GM19035 (cell line): Measurements from ENCODE around the gene ARID4B.
"Not testable (repeated sequence)": the region's sequence is repeated elsewhere in the genome, so short reads cannot be mapped to it uniquely, and the experiment has no call there.

Experiments
- ATAC-seq: cut with Tn5 transposase; IDR thresholded peaks from one replicate; pipeline ENCODE4 v1.9.1; 2021; ENCODE audit not compliant: unreplicated experiment

The ARID4B gene

DNA sequence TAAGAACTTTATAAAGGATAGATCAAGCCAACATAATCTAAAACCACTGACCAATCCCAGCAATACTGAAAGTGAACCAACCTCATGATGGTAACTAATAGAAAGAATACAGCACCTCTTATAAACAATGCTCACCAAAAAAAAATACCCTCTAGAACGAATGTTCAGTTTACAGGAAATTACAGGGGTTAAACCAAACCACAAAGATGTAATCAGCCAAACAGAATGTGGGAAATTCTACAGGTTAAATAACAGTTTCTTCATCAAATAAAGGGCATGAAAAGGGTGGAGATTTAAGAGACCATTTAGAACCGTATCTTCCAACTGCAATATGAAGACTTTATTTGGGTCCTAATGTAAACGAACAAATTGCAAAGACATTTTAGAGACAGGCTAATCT, 30.4 kb downstream of the ARID4B start:
- ATAC-seq, result no peak

GRCh38 chr1:235296729-235297128, 31.2 kb downstream of the ARID4B start:
- no peak for ATAC-seq

DNA sequence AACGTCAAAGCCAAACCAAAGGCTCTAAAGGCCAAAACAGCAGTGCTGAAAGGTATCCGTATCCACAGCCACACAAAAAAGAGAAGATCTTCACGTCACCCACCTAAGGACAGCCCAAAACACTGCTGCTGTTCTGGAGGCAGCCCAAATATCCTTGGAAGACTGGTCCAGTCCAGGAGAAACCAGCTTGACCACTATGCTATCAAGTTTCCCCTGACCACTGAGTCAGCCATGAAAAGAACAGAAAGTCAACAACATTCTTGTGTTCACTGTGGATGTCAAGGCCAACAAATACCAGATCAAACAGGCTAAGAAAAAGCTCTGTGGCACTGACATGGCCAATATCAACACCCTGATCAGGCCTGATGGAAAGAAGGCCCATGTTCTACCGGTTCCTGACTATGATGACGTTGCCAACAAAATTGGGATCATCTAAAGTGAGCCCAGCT, 32.1 kb downstream of the ARID4B start:
- no peak for ATAC-seq

- no peak for ATAC-seq
Measured at GRCh38 chr1:235293322-235293942, 34.5 kb downstream of the ARID4B start.

- ATAC-seq, result no peak
Measured at GRCh38 chr1:235292790-235293189, 35.2 kb downstream of the ARID4B start.

- ATAC-seq, result no peak
Measured at GRCh38 chr1:235291599-235292091, 36.3 kb downstream of the ARID4B start.

DNA sequence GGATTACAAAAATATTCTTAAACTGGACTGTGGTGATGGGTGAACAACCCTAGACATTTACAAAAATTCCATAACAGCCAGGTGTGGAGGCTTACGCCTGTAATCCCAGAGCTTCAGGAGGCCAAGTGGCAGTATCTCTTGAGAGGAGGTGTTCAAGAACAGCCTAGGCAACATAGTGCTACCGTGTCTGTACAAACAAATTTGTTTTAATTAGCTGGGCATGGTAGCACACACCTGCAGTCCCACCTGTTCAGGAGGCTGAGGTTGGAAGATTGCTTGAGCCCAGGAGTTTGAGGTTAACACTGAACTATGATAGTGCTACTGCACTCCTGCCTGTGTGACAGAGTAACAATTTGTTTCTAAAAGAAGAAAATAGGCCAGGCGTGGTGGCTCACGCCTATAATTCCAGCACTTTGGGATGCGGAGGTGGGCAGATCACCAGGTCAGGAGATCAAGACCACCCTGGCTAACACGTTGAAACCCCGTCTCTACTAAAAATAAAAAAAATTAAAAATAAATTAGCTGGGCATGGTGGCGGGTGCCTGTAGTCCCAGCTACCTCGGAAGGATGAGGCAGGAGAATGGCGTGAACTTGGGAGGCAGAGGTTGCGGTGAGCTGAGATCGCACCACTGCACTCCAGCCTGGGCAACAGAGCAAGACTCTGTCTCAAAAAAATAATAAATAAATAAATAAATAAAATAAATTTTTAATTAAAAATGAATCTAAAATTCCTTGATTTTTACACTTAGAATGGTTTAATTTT, 37.1 kb downstream of the ARID4B start:
- ATAC-seq, result no peak

DNA sequence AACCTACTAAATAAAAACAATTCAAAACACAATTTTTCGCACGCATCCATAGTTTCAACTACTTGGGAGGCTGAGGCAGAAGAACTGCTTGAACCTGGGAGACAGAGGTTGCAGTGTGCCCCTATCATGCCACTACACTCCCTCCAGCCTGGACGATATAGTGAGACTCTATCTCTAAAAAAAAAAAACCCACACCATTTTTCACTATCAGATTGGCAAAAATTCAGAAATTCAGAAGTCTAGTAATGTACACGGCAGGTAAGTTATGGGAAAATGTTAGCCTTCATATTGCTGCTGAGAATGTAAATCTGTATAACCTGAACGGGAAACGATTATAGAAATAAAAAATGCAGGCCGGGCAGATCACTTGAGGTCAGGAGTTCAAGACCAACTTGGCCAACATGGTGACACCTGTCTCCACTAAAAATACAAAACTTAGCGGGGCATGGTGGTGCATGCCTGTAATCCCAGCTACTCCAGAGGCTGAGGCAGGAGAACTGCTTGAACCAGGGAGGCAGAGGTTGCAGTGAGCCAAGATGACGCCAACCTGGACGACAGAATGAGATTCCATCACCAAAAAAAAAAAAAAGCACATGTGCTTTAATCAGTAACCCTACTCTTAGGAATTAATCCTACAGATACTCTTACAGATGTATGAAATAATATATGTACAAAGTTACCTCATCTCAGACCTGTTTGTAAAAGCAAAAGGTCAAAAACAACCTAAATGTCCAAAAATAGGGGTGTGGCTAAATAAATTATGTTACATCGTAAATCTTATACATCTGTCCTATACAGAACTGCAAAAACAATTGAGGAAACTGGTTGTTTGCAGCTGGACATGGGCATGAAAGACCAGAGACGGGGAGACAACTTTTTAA, 37.9 kb downstream of the ARID4B start:
- no peak for ATAC-seq

- ATAC-seq, result no peak
Measured at GRCh38 chr1:235287208-235287882, 40.6 kb downstream of the ARID4B start.

DNA sequence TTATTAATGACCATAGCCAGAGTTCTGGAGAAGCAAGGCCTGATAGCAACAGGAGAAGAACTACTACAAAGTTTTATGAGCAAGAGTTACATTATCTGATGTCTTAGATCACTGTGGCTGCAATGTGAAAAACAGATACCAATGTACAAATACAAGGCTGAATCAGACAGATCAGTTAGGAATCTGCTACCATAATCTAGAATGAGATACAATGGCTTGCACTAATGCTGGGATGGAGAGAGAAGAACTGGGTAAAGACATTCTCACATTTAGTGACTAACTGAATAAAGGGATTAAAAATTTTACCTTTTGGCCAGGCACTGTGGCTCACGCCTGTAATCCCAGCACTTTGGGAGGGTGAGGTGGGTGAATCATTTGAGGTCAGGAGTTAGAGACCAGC, 41.3 kb downstream of the ARID4B start:
- ATAC-seq, result no peak

GRCh38 chr1:235284231-235284769, 43.7 kb downstream of the ARID4B start:
- ATAC-seq, result no peak

DNA sequence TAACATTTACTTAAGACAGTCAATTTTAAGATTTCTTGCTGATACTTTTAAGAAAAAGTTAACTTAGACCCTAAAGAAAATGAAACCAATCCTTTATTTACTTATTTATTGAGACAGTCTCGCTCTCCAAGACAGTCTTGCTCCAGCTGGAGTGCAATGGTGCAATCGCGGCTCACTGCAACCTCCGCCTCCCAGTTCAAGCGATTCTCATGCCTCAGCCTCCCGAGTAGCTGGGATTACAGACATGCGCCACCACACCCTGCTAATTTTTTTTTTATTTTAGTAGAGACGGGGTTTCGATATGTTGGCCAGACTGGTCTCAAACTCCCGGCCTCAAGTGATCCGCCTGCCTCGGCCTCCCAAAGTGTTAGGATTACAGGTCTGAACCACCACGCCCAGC, 44.3 kb downstream of the ARID4B start:
- not testable (repeated sequence) for ATAC-seq

DNA sequence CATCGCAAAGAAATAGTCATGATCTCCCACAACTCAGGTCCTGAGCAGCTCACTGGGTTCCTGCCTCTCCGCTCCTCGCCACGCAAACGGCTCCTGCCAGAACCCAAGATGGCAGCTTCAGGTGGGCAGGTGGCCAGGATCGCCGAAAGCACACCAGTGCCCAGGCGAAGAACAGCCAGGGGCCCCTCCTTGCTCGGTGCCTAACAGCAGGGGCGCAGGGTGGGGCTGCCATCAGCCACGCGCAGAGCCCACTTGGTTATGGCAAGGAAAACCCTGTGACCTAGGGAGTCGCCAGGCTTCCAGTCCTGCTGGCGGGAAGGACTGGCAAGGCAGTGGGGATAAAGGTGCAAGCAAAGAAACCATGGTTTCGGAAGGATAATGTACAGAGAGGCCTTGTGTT, 47.5 kb downstream of the ARID4B start:
- ATAC-seq, result no peak

GRCh38 chr1:235279694-235280093, 48.3 kb downstream of the ARID4B start:
- no peak for ATAC-seq

GRCh38 chr1:235278915-235279292, 49.1 kb downstream of the ARID4B start:
- ATAC-seq, result no peak

DNA sequence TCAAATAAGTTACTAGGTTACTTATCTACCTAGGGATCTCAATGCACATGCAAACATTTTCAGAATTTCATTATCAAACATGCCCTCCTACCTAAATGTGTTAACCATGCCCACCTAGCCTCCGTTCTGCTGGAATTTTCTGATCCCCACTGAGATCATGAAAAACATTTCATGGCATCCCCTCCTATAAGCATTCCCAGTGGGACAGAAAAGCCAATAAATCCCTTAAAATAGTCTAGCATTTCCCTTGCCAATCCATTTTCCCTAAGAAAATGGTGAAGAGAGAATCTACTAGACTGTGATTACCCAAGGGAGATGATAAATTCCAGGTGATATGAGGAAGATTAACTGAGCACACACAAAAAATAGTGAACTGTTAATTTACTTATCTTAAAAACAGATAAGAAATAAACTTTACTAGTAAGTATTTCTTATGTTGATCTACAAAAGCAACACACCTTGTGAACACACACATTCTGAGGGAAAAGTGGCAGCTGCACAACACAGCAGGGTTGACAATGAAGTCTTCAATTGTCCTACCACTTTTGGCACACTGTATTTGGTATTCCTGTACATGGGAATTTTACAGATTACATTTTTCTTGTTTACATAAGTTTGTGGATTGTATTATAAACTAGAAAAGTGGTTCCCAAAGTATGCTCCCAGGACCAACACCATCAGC, 49.6 kb downstream of the ARID4B start:
- no peak for ATAC-seq

- no peak for ATAC-seq
Measured at GRCh38 chr1:235277709-235278108, 50.3 kb downstream of the ARID4B start.

DNA sequence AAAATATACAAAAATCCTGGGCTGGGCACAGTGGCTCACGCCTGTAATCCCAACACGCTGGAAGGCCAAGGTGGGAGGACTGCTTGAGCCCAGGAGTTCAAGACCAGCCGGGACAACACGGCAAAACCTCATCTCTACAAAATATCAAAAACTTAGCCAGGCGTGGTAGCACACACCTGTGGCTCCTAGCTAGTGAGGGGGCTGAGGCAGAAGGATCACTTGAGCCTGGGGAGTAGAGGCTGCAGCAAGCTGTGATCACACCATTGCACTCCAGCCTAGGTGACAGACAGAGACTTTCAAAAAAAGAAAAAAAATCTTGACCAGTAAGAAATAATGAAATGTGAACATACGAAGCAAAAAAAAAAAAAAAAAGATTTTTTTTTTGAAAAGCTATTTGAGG, 52.1 kb downstream of the ARID4B start:
- ATAC-seq, result no peak

GRCh38 chr1:235275223-235275622, 52.8 kb downstream of the ARID4B start:
- ATAC-seq, result peak; percentile 62

DNA sequence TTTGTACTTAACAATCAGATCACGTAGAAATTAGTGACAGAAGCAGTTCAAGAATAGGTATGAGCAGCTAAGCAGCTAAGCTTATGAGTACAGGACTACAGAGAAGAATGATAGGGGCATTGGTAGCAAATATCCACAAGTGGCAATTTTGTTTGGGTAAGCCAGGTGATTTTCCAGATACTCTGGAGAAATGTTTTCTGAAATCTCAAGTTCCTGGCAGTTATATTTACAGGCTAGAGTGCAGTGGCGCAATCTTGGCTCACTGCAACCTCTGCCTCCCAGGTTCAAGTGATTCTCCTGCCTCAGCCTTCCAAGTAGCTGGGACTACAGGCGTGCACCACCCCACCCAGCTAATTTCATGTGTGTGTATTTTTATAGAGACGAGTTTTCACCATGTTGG, 55.1 kb downstream of the ARID4B start:
- ATAC-seq, result no peak
